A549 (cell line): ENCODE data around the gene SPACA7.

ENCODE experiments used
- BHLHE40 ChIP-seq: IDR thresholded peaks from 2 replicates; pipeline ENCODE4 v1.6.1; 2012; ENCODE audit warnings: low read depth, low read length, inconsistent platforms
- CBX2 ChIP-seq: fragments of 200-600 bp; sonication (generic); IDR thresholded peaks from 2 replicates; pipeline ENCODE4 v1.6.1; 2016; ENCODE audit warnings: low read depth, mild to moderate bottlenecking, borderline replicate concordance
- CHD2 ChIP-seq: fragments of 150-350 bp; IDR thresholded peaks from 2 replicates; pipeline ENCODE4 v1.6.1; 2014; ENCODE audit warnings: low read length; ENCODE audit not compliant: partially characterized antibody
- CTCF ChIP-seq: fragments of >200 bp; sonication (Bioruptor Twin); formaldehyde crosslinking; IDR thresholded peaks from 3 replicates; pipeline ENCODE4 v1.5.1; 2016
- HDAC2 ChIP-seq: fragments of 200-600 bp; sonication (generic); IDR thresholded peaks from 2 replicates; pipeline ENCODE4 v1.6.1; 2016
- JUN ChIP-seq, 2 experiments: fragments of >200 bp; sonication (Bioruptor Twin); formaldehyde crosslinking; IDR thresholded peaks; 2 replicates in 1 of 2; 3 replicates in 1 of 2; pipeline ENCODE4 v1.6.1; 2016 to 2017
- KDM1A ChIP-seq: fragments of 200-600 bp; sonication (generic); IDR thresholded peaks from 2 replicates; pipeline ENCODE4 v1.6.1; 2016; ENCODE audit warnings: low read depth, mild to moderate bottlenecking
- MAX ChIP-seq: IDR thresholded peaks from 2 replicates; pipeline ENCODE4 v1.6.1; 2012
- MYC ChIP-seq: IDR thresholded peaks from 2 replicates; pipeline ENCODE4 v1.6.1; 2012; ENCODE audit warnings: mild to moderate bottlenecking, inconsistent platforms, low read length, improper control_type of control experiment, borderline replicate concordance
- RFX5 ChIP-seq: fragments of 450-650 bp; IDR thresholded peaks from 2 replicates; pipeline ENCODE4 v1.7.1; 2014; ENCODE audit warnings: antibody characterized with exemption, mild to moderate bottlenecking, moderate library complexity
- RNF2 ChIP-seq: fragments of 200-600 bp; sonication (generic); IDR thresholded peaks from 2 replicates; pipeline ENCODE4 v1.6.1; 2016; ENCODE audit warnings: low read depth, mild to moderate bottlenecking, antibody characterized with exemption, moderate library complexity, borderline replicate concordance
- USF2 ChIP-seq: fragments of 450-650 bp; IDR thresholded peaks from 2 replicates; pipeline ENCODE4 v1.6.1; 2014; ENCODE audit warnings: antibody characterized with exemption

DNA sequence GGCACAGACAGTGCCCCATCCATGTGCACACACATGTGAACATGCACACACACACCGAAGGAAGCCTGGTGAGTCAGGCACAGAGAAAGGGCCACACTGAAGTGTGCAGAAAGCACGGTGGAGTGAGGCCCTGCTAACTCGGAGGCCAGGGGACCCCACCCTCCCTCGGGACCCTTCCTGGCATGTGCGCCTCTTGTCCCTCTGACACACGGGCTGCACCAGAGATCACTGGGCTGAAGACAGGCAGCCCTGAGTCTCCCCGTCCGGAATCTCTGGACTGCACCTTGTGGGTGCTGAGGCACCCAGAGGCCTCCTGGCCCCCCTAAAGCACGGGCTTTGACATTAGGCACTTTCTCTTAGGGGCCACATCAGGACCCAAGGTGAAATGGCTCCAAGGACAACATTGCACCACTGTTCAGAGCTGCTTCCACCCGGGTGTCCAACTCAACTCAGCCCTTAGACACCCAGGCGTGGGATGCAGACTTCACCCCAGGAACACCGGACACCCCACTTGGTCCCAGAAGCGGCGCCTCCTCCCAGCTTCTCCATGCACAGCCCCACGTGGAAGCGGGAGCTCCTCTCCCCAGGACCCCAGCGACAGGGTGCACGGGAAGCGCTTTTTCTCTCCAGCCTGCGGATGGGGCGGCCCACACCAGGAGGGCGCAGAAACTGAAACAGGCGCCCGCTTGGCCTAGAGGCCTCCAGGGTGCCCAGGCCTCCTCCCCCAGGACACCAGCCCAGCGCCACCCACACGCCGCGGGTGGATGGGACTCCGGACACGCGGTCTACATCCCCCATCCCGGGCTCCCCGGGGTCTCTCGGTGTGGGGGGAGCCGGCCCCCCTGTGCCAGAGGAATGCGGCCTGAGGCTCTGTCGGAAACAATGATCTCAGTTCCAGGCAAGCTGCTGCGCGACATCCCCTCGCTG, 90.2 kb downstream of the SPACA7 start:
- TF ChIP-seq CTCF = no peak
- TF ChIP-seq MAX = no peak
- no peak for TF ChIP-seq RFX5
- no peak for TF ChIP-seq RNF2
- no peak for TF ChIP-seq CHD2
- TF ChIP-seq MYC = no peak
- no peak for TF ChIP-seq USF2
- TF ChIP-seq KDM1A = no peak
- TF ChIP-seq JUN (IDR thresholded peaks at IDR 0.05) = no peak
- no peak for TF ChIP-seq CBX2
- no peak for TF ChIP-seq HDAC2
- TF ChIP-seq BHLHE40 = no peak
